SK-N-SH treated with all-trans-retinoic acid at 6 μM for 48 hours (cell line): ENCODE data around the gene FAF1.

ENCODE experiments used
- ATAC-seq: fragments of 200-7000 bp; cut with Tn5 transposase; 3 replicates; pipeline ENCODE4 v1.9.1; 2020; ENCODE audit warnings: mild to moderate bottlenecking, moderate library complexity
- ARNTL ChIP-seq: fragments of 450-650 bp; formaldehyde crosslinking; IDR thresholded peaks from 2 replicates; pipeline ENCODE4 v1.5.0; 2020; ENCODE audit warnings: low read depth, mild to moderate bottlenecking, moderate library complexity, borderline replicate concordance
- BACH2 ChIP-seq: fragments of 250-450 bp; sonication (Bioruptor Pico); IDR thresholded peaks from 2 replicates; pipeline ENCODE4 v1.9.0; 2021; ENCODE audit warnings: mild to moderate bottlenecking, borderline replicate concordance
- CSDC2 ChIP-seq: fragments of 250-450 bp; sonication (Bioruptor Pico); IDR thresholded peaks from 2 replicates; pipeline ENCODE4 v1.5.0; 2020; ENCODE audit warnings: mild to moderate bottlenecking, moderate library complexity
- ESRRG ChIP-seq: fragments of 250-450 bp; sonication (Bioruptor Pico); IDR thresholded peaks from 2 replicates; pipeline ENCODE4 v1.6.1; 2021; ENCODE audit warnings: mild to moderate bottlenecking
- GLIS3 ChIP-seq: fragments of 250-450 bp; sonication (Bioruptor Pico); IDR thresholded peaks from 2 replicates; pipeline ENCODE4 v1.5.0; 2020; ENCODE audit warnings: mild to moderate bottlenecking, moderate library complexity
- ISL1 ChIP-seq: fragments of 250-450 bp; sonication (Bioruptor Pico); IDR thresholded peaks from 2 replicates; pipeline ENCODE4 v2.1.2; 2022; ENCODE audit warnings: mild to moderate bottlenecking, moderate library complexity
- OSR1 ChIP-seq: fragments of 250-450 bp; sonication (Bioruptor Pico); IDR thresholded peaks from 2 replicates; pipeline ENCODE4 v1.8.0; 2022; ENCODE audit warnings: moderate library complexity, mild to moderate bottlenecking, inconsistent platforms
- PPARA ChIP-seq: fragments of 250-450 bp; sonication (Bioruptor Pico); IDR thresholded peaks from 2 replicates; pipeline ENCODE4 v1.5.0; 2020; ENCODE audit warnings: mild to moderate bottlenecking, borderline replicate concordance
- RARB ChIP-seq: fragments of 250-450 bp; sonication (Bioruptor Pico); IDR thresholded peaks from 2 replicates; pipeline ENCODE4 v1.8.0; 2021; ENCODE audit warnings: mild to moderate bottlenecking, moderate library complexity
- SNAI2 ChIP-seq: fragments of 250-450 bp; sonication (Bioruptor Pico); IDR thresholded peaks from 2 replicates; pipeline ENCODE4 v1.5.0; 2020; ENCODE audit warnings: mild to moderate bottlenecking, moderate library complexity
- TCF4 ChIP-seq: fragments of 250-450 bp; sonication (Bioruptor Pico); IDR thresholded peaks from 2 replicates; pipeline ENCODE4 v1.8.0; 2021; ENCODE audit warnings: mild to moderate bottlenecking, moderate library complexity, borderline replicate concordance
- TOX ChIP-seq: fragments of 250-450 bp; sonication (Bioruptor Pico); IDR thresholded peaks from 2 replicates; pipeline ENCODE4 v1.8.0; 2021; ENCODE audit warnings: mild to moderate bottlenecking, moderate library complexity, borderline replicate concordance
- ZC3H10 ChIP-seq: fragments of 250-450 bp; sonication (Bioruptor Pico); IDR thresholded peaks from 2 replicates; pipeline ENCODE4 v1.5.1; 2021; ENCODE audit warnings: mild to moderate bottlenecking, moderate library complexity
- ZFP3 ChIP-seq: fragments of 250-450 bp; sonication (Bioruptor Pico); IDR thresholded peaks from 2 replicates; pipeline ENCODE4 v1.5.0; 2020; ENCODE audit warnings: mild to moderate bottlenecking, moderate library complexity
- ZFP30 ChIP-seq: fragments of 450-650 bp; formaldehyde crosslinking; IDR thresholded peaks from 2 replicates; pipeline ENCODE4 v1.5.0; 2022; ENCODE audit warnings: mild to moderate bottlenecking, moderate library complexity
- ZNF565 ChIP-seq: fragments of 450-650 bp; formaldehyde crosslinking; conservative IDR thresholded peaks from 2 replicates; pipeline ENCODE4 v1.5.0; 2020; ENCODE audit warnings: low read depth, mild to moderate bottlenecking, moderate library complexity
- ZNF70 ChIP-seq: fragments of 450-650 bp; formaldehyde crosslinking; IDR thresholded peaks from 2 replicates; pipeline ENCODE4 v1.5.0; 2020; ENCODE audit warnings: mild to moderate bottlenecking, moderate library complexity
- ZNF8 ChIP-seq: fragments of 450-650 bp; formaldehyde crosslinking; IDR thresholded peaks from 2 replicates; pipeline ENCODE4 v1.5.0; 2020; ENCODE audit warnings: mild to moderate bottlenecking, moderate library complexity
- TF ChIP-seq, protein P1 (sequence below): fragments of 250-450 bp; sonication (Bioruptor Pico); IDR thresholded peaks from 2 replicates; pipeline ENCODE4 v1.5.1; 2021; ENCODE audit warnings: mild to moderate bottlenecking, moderate library complexity
- TF ChIP-seq, protein P2 (sequence below): fragments of 250-450 bp; sonication (Bioruptor Pico); IDR thresholded peaks from 2 replicates; pipeline ENCODE4 v1.8.0; 2020; ENCODE audit warnings: mild to moderate bottlenecking, moderate library complexity, borderline replicate concordance
- TF ChIP-seq, protein P3 (sequence below): fragments of 250-450 bp; sonication (Bioruptor Pico); IDR thresholded peaks from 2 replicates; pipeline ENCODE4 v1.5.1; 2020; ENCODE audit warnings: low read depth, mild to moderate bottlenecking, moderate library complexity
- TF ChIP-seq, protein P4 (sequence below): fragments of 250-450 bp; sonication (Bioruptor Pico); IDR thresholded peaks from 2 replicates; pipeline ENCODE4 v1.8.0; 2021; ENCODE audit warnings: low read depth, mild to moderate bottlenecking, moderate library complexity, borderline replicate concordance
- TF ChIP-seq, protein P5 (sequence below): fragments of 250-450 bp; sonication (Bioruptor Pico); IDR thresholded peaks from 2 replicates; pipeline ENCODE4 v1.5.0; 2020; ENCODE audit warnings: mild to moderate bottlenecking, moderate library complexity

FAF1 gene

DNA sequence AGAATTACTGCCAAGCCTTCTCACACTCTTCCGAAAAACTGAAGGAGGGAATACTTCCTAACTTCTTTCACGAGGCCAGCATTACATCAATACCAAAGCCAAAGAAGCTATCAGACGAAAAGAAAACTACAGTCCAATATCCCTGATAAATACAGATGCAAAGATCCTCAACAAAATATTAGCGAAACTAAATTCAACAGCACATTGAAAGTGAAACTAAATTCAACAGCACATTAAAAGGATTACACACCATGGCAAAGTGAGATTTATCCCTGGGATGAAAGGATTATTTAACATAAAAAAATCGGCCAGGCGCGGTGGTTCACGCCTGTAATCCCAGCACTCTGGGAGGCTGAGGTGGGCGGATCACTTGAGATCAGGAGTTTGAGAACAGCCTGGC lies 176.8 kb downstream of the FAF1 start:
- no peak for TF ChIP-seq PPARA (CRISPR knock-in tag)
- TF ChIP-seq RARB, result no peak
- no peak for TF ChIP-seq ZNF70 (CRISPR knock-in tag)
- TF ChIP-seq ARNTL (CRISPR knock-in tag), result no peak
- TF ChIP-seq CSDC2 (CRISPR knock-in tag), result no peak
- TF ChIP-seq, protein P1, sequence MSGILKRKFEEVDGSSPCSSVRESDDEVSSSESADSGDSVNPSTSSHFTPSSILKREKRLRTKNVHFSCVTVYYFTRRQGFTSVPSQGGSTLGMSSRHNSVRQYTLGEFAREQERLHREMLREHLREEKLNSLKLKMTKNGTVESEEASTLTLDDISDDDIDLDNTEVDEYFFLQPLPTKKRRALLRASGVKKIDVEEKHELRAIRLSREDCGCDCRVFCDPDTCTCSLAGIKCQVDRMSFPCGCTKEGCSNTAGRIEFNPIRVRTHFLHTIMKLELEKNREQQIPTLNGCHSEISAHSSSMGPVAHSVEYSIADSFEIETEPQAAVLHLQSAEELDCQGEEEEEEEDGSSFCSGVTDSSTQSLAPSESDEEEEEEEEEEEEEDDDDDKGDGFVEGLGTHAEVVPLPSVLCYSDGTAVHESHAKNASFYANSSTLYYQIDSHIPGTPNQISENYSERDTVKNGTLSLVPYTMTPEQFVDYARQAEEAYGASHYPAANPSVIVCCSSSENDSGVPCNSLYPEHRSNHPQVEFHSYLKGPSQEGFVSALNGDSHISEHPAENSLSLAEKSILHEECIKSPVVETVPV (CRISPR knock-in tag), result no peak
- TF ChIP-seq SNAI2, result no peak
- TF ChIP-seq OSR1 (CRISPR knock-in tag), result no peak
- TF ChIP-seq ZC3H10 (CRISPR knock-in tag), result no peak
- TF ChIP-seq, protein P2, sequence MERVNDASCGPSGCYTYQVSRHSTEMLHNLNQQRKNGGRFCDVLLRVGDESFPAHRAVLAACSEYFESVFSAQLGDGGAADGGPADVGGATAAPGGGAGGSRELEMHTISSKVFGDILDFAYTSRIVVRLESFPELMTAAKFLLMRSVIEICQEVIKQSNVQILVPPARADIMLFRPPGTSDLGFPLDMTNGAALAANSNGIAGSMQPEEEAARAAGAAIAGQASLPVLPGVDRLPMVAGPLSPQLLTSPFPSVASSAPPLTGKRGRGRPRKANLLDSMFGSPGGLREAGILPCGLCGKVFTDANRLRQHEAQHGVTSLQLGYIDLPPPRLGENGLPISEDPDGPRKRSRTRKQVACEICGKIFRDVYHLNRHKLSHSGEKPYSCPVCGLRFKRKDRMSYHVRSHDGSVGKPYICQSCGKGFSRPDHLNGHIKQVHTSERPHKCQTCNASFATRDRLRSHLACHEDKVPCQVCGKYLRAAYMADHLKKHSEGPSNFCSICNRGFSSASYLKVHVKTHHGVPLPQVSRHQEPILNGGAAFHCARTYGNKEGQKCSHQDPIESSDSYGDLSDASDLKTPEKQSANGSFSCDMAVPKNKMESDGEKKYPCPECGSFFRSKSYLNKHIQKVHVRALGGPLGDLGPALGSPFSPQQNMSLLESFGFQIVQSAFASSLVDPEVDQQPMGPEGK (CRISPR knock-in tag), result no peak
- no peak for TF ChIP-seq TCF4
- TF ChIP-seq ZNF565, result no peak
- TF ChIP-seq ZFP3 (CRISPR knock-in tag), result no peak
- TF ChIP-seq ISL1 (CRISPR knock-in tag), result no peak
- TF ChIP-seq, protein P3, sequence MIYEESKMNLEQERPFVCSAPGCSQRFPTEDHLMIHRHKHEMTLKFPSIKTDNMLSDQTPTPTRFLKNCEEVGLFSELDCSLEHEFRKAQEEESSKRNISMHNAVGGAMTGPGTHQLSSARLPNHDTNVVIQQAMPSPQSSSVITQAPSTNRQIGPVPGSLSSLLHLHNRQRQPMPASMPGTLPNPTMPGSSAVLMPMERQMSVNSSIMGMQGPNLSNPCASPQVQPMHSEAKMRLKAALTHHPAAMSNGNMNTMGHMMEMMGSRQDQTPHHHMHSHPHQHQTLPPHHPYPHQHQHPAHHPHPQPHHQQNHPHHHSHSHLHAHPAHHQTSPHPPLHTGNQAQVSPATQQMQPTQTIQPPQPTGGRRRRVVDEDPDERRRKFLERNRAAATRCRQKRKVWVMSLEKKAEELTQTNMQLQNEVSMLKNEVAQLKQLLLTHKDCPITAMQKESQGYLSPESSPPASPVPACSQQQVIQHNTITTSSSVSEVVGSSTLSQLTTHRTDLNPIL (CRISPR knock-in tag), result no peak
- TF ChIP-seq, all 23 proteins: peak for 0

DNA sequence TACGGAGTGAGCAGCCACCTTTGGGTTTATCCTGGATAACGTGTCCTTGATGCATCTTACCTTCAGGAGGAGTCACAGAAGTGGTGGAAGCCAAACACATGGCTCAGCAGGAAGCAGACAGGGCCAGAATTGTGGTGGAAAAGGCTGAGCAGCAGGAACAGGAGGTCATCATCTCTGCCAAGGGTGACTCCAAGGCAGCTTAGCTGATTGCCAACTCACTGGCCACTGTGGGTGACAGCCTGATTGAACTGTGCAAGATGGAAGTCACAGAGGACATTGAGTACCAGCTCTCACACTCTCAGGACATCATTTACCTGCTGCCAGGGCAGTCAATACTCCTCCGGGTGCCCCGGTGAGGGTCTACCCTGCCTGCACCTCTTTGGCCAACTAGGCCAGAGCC lies 179.3 kb downstream of the FAF1 start:
- no peak for ATAC-seq
- TF ChIP-seq TOX (CRISPR knock-in tag), result no peak
- TF ChIP-seq ZNF70 (CRISPR knock-in tag), result no peak
- TF ChIP-seq BACH2 (CRISPR knock-in tag), result no peak
- TF ChIP-seq TCF4, result no peak
- no peak for TF ChIP-seq ZNF8 (CRISPR knock-in tag)
- TF ChIP-seq, protein P1 (CRISPR knock-in tag), result no peak
- no peak for TF ChIP-seq OSR1 (CRISPR knock-in tag)
- no peak for TF ChIP-seq GLIS3
- TF ChIP-seq ZC3H10 (CRISPR knock-in tag), result no peak
- TF ChIP-seq ZFP3 (CRISPR knock-in tag), result no peak
- TF ChIP-seq, protein P4, sequence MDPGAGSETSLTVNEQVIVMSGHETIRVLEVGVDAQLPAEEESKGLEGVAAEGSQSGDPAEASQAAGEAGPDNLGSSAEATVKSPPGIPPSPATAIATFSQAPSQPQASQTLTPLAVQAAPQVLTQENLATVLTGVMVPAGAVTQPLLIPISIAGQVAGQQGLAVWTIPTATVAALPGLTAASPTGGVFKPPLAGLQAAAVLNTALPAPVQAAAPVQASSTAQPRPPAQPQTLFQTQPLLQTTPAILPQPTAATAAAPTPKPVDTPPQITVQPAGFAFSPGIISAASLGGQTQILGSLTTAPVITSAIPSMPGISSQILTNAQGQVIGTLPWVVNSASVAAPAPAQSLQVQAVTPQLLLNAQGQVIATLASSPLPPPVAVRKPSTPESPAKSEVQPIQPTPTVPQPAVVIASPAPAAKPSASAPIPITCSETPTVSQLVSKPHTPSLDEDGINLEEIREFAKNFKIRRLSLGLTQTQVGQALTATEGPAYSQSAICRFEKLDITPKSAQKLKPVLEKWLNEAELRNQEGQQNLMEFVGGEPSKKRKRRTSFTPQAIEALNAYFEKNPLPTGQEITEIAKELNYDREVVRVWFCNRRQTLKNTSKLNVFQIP (CRISPR knock-in tag), result no peak
- TF ChIP-seq ESRRG (CRISPR knock-in tag), result no peak
- no peak for TF ChIP-seq CSDC2 (CRISPR knock-in tag)
- TF ChIP-seq ISL1 (CRISPR knock-in tag), result no peak
- no peak for TF ChIP-seq ZNF565
- TF ChIP-seq, protein P5, sequence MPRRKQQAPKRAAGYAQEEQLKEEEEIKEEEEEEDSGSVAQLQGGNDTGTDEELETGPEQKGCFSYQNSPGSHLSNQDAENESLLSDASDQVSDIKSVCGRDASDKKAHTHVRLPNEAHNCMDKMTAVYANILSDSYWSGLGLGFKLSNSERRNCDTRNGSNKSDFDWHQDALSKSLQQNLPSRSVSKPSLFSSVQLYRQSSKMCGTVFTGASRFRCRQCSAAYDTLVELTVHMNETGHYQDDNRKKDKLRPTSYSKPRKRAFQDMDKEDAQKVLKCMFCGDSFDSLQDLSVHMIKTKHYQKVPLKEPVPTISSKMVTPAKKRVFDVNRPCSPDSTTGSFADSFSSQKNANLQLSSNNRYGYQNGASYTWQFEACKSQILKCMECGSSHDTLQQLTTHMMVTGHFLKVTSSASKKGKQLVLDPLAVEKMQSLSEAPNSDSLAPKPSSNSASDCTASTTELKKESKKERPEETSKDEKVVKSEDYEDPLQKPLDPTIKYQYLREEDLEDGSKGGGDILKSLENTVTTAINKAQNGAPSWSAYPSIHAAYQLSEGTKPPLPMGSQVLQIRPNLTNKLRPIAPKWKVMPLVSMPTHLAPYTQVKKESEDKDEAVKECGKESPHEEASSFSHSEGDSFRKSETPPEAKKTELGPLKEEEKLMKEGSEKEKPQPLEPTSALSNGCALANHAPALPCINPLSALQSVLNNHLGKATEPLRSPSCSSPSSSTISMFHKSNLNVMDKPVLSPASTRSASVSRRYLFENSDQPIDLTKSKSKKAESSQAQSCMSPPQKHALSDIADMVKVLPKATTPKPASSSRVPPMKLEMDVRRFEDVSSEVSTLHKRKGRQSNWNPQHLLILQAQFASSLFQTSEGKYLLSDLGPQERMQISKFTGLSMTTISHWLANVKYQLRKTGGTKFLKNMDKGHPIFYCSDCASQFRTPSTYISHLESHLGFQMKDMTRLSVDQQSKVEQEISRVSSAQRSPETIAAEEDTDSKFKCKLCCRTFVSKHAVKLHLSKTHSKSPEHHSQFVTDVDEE, result no peak
- TF ChIP-seq SNAI2, result no peak
- no peak for TF ChIP-seq ARNTL (CRISPR knock-in tag)
- no peak for TF ChIP-seq PPARA (CRISPR knock-in tag)
- TF ChIP-seq ZFP30 (CRISPR knock-in tag), result no peak

More for the DNA sequence above, 176.8 kb downstream of the FAF1 start:
- ATAC-seq, result no peak
